Stimulated activated CD8-positive, alpha-beta memory T cell treated with anti-CD3 and anti-CD28 coated beads, Interleukin-12 subunit alpha, Interleukin-12 subunit beta, amount 100 ng/mL, for 24 hours (primary cell): ENCODE measurements around the gene OSBPL10.

Experiments used
- DNase-seq: peaks from one replicate; pipeline ENCODE4 v3.0.0-alpha.2; 2020; ENCODE audit errors: extremely low read depth

OSBPL10 gene

GRCh38 chr3:31988271-31988670, 7.2 kb upstream of the OSBPL10 start:
- DNase-seq: no peak

- DNase-seq: no peak
These were observed 4.8 kb upstream of the OSBPL10 start for GRCh38 chr3:31985831-31986230.

DNA sequence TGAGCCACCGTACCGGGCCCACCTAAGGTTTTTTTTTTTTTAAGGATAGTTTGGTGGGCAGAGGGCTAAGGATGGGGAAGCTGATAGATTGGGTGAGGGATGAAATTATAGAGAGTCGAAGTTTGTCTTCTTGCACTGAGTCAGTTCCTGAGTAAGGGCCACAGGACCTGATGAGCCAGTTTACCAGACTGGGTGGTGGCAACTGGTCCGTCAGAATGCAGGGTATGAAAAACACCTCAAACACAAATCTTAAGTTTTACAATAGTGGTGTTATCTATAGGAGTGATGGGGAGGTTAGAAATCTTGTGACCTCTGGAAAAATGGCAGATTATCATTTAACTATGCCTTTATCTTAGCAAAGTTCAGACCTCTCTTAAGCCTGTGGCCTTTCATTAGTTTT, 3.3 kb upstream of the OSBPL10 start:
- no peak for DNase-seq

DNA sequence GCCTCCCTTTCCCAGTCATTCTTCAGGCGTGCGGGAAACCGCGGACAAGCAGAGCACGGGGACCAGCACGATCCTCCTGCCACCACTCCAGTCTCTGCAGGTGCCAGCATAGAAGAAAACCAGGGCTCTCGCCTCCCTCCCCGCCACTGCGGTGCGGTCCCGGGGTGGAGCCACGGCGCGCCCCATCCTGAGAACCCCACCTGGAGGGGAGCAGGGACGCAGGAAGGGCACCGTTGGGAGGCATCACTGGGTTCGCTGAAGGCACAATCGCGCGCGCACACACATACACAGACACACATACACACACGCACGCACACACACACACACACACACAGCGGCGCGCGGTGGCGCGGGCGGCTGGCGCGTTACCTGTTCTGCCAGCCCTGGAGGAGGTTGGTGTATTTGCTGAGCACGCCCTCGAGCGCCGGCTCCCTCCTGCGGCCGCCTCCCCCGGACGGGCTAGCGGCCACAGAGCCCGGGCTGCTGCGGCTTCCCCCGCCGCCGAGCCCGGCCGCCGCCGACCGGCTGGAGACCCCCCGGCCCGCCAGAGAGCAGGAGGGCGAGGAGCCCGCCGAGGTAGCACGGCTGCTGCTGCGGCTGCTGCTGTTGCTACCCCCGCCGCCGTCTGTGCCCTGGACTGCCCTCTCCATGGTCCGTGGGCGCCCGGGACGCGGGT, 394 bp downstream of the OSBPL10 start:
- no peak for DNase-seq

- DNase-seq: no peak
These were observed 1.9 kb downstream of the OSBPL10 start for GRCh38 chr3:31979001-31979697.

DNA sequence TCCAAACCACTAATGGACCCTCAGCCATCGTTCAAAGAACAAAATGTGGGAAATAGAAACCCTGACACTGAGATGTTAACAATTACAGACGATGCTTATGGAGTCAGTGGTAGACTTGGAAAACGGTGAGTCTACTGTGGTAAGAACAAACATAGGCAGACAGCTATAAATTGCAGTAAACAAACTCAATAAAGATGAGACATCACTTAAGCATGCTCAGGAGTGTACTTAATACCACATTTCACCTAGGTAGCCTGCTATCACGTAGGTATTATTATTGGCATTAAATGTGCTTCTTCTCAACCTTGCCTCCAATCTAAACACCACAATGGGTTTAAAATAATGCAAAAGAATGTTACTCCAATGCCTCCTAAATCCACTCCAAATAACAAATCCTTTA, 2.5 kb downstream of the OSBPL10 start:
- DNase-seq: no peak

GRCh38 chr3:31977736-31978135, 3.3 kb downstream of the OSBPL10 start:
- no peak for DNase-seq

GRCh38 chr3:31976302-31976701, 4.8 kb downstream of the OSBPL10 start:
- no peak for DNase-seq

DNA sequence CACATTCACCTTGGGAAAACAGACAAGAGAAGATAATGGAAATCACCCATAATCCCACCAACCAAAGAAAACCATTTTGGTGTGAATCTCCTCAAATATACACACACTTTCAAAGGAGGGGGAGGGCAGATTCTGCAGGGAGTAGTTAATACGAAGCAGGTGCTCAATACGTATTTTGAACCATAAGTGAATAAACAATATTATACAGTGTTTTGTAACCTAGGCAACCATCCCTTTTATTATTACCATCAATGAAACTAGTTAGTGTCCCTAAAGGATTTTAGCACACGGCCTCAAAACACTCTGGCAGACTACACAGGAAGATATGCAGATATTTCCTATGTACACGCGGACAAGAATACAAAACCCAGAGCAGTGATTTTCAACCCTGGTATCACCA, 6.1 kb downstream of the OSBPL10 start:
- no peak for DNase-seq

DNA sequence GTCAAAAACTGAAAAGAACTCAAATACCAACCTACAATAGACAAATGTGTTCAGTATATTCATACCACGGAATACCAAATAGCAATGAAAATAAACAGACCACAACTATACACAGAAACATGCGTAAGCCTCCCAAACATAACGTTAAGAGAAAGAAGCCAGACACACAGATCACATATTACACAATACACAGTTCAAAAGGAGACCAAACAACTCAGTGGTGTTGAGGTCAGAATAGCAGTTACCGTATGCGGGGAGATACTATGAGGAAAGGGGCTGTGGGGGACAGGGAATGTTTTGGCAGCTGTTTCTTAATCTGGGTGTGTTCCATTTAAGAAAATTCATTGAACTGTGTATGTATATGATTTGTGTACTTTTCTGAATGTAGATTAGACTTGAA, 6.6 kb downstream of the OSBPL10 start:
- DNase-seq: no peak

- DNase-seq: no peak
These were observed 7.2 kb downstream of the OSBPL10 start for GRCh38 chr3:31973837-31974236.

GRCh38 chr3:31973081-31973480, 8.0 kb downstream of the OSBPL10 start:
- no peak for DNase-seq

DNA sequence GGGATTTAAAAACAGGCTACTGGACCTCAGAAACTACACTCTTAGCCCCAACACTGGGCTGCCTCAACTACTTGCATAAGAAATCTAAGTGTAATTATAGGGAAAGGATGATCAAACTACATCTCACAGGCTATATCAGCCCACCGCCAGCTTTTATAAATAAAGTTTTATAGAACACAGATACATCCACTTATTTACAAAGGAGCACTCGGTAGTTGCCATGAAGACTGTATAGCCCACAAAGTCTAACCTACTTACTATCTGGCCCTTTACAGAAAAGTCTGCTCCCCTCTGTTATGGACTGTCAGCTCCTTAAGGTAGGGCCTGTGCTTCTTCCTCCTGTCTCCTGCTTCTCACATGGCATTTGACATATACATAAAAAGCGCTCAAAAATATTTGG, 9.5 kb downstream of the OSBPL10 start:
- DNase-seq: no peak

DNA sequence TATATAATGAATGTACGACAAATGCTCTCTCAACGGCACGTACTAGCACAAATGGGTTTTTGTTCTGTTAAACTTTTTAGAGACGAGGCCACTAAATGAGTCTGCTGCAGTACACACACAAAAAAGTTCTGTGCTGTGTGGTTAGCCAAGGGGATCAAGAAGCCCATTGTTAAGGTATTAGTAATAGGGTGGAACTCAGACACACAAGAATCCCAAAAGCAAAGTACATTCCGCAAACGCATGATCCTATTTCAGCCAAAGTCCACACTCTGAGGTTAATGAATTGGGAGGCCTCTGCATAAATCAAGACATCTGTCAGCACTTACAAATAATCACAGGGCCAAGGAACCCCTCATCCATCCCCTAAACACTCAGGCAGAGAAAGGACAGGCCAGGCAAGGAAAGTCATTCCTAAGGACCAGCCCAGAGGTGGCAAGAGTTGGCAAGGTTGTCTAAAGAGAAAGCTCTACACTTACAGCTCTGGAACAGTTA, 12.1 kb downstream of the OSBPL10 start:
- no peak for DNase-seq

- DNase-seq: no peak
These were observed 12.6 kb downstream of the OSBPL10 start for GRCh38 chr3:31968369-31968926.

- no peak for DNase-seq
These were observed 13.5 kb downstream of the OSBPL10 start for GRCh38 chr3:31967592-31967991.

DNA sequence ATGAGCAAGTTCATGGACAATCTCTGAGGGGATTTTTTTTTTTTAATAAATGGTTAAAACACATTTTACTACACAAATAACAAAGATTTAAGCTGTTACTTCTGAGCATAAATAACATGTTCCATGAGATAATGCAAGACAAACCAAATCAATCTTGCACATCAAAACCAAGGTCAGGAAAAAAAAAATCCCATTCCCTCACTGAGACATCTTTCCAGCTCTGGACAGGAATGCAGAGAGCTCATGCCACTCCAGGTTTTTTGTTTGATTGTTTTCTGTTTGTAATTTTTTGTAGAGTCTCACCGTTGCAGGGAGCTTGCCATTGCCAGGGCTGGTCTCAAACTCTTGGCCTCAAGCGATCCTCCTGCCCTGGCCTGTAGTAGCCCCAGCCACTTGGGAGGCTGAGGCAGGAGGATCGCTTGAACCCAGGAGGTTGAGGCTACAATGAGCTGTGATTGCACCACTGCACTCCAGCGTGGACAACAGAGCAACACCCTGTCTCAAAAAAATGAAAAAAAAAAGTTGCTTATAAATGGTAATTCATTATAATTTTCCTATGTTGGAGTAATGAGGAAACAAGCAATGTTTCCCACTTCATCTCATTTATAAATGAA, 14.0 kb downstream of the OSBPL10 start:
- no peak for DNase-seq

DNA sequence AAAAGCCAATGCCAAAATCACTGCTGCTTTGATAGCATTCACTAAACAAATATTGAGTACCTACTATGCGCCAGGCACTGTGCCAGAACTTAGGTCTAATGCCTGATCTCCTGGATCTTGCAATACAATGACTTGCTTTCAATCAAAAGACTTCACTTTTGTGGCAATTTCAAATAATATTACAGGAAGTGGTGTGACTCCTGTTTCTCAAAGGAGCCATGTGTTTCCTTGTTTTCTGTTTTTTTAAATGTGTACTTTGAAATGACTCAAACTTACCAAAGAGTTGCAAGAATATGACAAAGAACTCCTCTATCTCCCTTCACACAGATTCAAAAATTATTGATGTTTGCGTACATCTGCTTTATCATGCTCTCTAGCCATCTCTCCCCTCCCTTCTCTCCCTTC, 18.3 kb downstream of the OSBPL10 start:
- DNase-seq: no peak

DNA sequence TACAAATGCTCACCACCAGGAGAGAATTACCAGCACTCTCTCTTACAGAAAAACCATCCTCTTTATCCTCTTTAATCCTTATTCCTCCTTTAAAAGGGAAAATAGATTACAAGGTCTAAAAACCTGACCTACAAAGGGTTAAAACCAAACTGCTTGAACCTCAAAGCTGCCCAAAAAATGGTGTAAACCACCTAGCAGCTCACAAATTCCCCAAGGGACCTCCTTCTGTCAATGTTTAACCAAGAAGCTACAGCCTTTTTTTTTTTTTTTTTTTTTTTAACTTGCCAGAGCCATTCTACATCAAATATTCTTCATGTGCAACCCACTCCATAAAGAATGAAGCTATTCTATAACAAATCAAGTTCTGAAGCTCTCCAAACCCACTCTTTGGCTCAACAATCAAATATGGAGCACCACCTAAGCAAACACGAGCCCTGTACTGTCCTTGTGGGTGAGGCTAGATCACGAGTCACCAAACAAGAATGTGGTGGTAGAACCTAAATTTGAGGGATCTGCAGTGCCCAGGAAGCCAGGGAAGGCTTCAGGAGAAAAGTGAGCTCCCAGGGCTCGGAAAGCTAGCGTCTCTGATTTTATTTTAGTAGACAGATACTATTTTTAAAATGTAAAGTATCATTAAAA, 20.1 kb downstream of the OSBPL10 start:
- no peak for DNase-seq

- no peak for DNase-seq
These were observed 20.9 kb downstream of the OSBPL10 start for GRCh38 chr3:31959951-31960792.

DNA sequence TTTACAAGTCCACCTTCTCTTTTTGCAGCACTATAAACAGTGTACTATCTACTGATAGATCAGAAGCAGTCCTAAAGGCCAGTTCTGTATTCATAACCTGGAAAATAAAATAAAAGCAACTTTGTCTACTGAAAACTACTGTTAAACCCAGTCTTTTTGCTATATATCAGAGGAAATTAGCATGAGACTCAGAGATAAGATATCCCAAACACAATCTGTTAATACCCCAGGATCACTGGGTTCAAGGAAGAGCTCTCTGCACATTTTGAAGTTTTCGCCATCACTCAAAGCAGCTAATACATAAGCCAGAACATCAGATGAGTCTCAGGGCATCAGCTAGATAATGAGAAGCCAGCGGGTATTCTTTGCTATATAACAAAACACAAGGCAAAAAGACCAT, 21.8 kb downstream of the OSBPL10 start:
- no peak for DNase-seq
